Measurements from ENCODE around the gene ADAMTSL2. TPM values are rescaled to one million over a fixed set of nuclear protein-coding genes. Genes with fewer than 3 reads are reported as not detected.

The ADAMTSL2 gene
- total RNA-seq, 1 donor from 2014 or later, result not detected

- H3K4me1 Mint-ChIP-seq (ENCODE audit: low read depth), result no peaks in the 10 kb centered on the region
- intact Hi-C loops (cut with micrococcal nuclease), result no loop called here
- H3K9me3 Mint-ChIP-seq, result no peaks in the 10 kb centered on the region
- no peak overlapping the region for H3K4me3 Mint-ChIP-seq (ENCODE audit: low read depth)
- DNase-seq (ENCODE audit: low spot score), result no peak
- H3K27me3 Mint-ChIP-seq (ENCODE audit: low read depth), result peaks cover 3% of the 10 kb centered on the region
- H3K36me3 Mint-ChIP-seq (ENCODE audit: low read depth), result no peaks in the 10 kb centered on the region
- H3K27ac Mint-ChIP-seq, result no peak overlapping the region
Measured at GRCh38 chr9:133603135-133603927, 68.8 kb downstream of the ADAMTSL2 start.

GRCh38 chr9:133604214-133604613, 69.7 kb downstream of the ADAMTSL2 start:
- no peak for DNase-seq (ENCODE audit: low spot score)
- peaks cover 5% of the 10 kb centered on the region for H3K27me3 Mint-ChIP-seq (ENCODE audit: low read depth)
- intact Hi-C loops (cut with micrococcal nuclease), result no loop called here
- no peak overlapping the region for H3K4me3 Mint-ChIP-seq (ENCODE audit: low read depth)
- H3K4me1 Mint-ChIP-seq (ENCODE audit: low read depth), result no peaks in the 10 kb centered on the region
- no peaks in the 10 kb centered on the region for H3K9me3 Mint-ChIP-seq
- H3K36me3 Mint-ChIP-seq (ENCODE audit: low read depth), result no peaks in the 10 kb centered on the region
- no peak overlapping the region for H3K27ac Mint-ChIP-seq

- intact Hi-C loops (cut with micrococcal nuclease), result no loop called here
- Mint-ChIP-seq H3K27me3 (ENCODE audit: low read depth) (peaks cover 10% of the 10 kb centered on the region), H3K9me3 (no peaks in the 10 kb centered on the region), H3K36me3 (ENCODE audit: low read depth) (no peaks in the 10 kb centered on the region), H3K27ac (no peak overlapping the region), H3K4me1 (ENCODE audit: low read depth) (no peaks in the 10 kb centered on the region), H3K4me3 (ENCODE audit: low read depth) (no peak overlapping the region)
- no peak for DNase-seq (ENCODE audit: low spot score)
Measured at GRCh38 chr9:133604856-133605255, 70.4 kb downstream of the ADAMTSL2 start.

- DNase-seq (ENCODE audit: low spot score), result no peak
- no peak overlapping the region for H3K27ac Mint-ChIP-seq
- peaks cover 12% of the 10 kb centered on the region for H3K27me3 Mint-ChIP-seq (ENCODE audit: low read depth)
- H3K4me1 Mint-ChIP-seq (ENCODE audit: low read depth), result no peaks in the 10 kb centered on the region
- no peak overlapping the region for H3K4me3 Mint-ChIP-seq (ENCODE audit: low read depth)
- intact Hi-C loops (cut with micrococcal nuclease), result no loop called here
- H3K9me3 Mint-ChIP-seq, result no peaks in the 10 kb centered on the region
- no peaks in the 10 kb centered on the region for H3K36me3 Mint-ChIP-seq (ENCODE audit: low read depth)
Measured at GRCh38 chr9:133605446-133605845, 70.9 kb downstream of the ADAMTSL2 start.

GRCh38 chr9:133605856-133606707, 71.6 kb downstream of the ADAMTSL2 start:
- no peak for DNase-seq (ENCODE audit: low spot score)
- Mint-ChIP-seq H3K36me3 (ENCODE audit: low read depth) (no peaks in the 10 kb centered on the region), H3K27me3 (ENCODE audit: low read depth) (peaks cover 19% of the 10 kb centered on the region), H3K27ac (no peak overlapping the region), H3K4me1 (ENCODE audit: low read depth) (no peaks in the 10 kb centered on the region), H3K4me3 (ENCODE audit: low read depth) (no peak overlapping the region), H3K9me3 (no peaks in the 10 kb centered on the region)
- intact Hi-C loops (cut with micrococcal nuclease), result no loop called here

- H3K9me3 Mint-ChIP-seq, result no peaks in the 10 kb centered on the region
- no peak overlapping the region for H3K27ac Mint-ChIP-seq
- no peak for DNase-seq (ENCODE audit: low spot score)
- intact Hi-C loops (cut with micrococcal nuclease), result no loop called here
- H3K27me3 Mint-ChIP-seq (ENCODE audit: low read depth), result peaks cover 22% of the 10 kb centered on the region
- no peaks in the 10 kb centered on the region for H3K36me3 Mint-ChIP-seq (ENCODE audit: low read depth)
- no peak overlapping the region for H3K4me3 Mint-ChIP-seq (ENCODE audit: low read depth)
- no peaks in the 10 kb centered on the region for H3K4me1 Mint-ChIP-seq (ENCODE audit: low read depth)
Measured at GRCh38 chr9:133606708-133607025, 72.2 kb downstream of the ADAMTSL2 start.

GRCh38 chr9:133607381-133607780, 72.9 kb downstream of the ADAMTSL2 start:
- H3K27me3 Mint-ChIP-seq (ENCODE audit: low read depth), result peaks cover 24% of the 10 kb centered on the region
- intact Hi-C loops (cut with micrococcal nuclease), result no loop called here
- no peak for DNase-seq (ENCODE audit: low spot score)
- H3K27ac Mint-ChIP-seq, result no peak overlapping the region
- H3K4me1 Mint-ChIP-seq (ENCODE audit: low read depth), result no peaks in the 10 kb centered on the region
- H3K9me3 Mint-ChIP-seq, result no peaks in the 10 kb centered on the region
- no peak overlapping the region for H3K4me3 Mint-ChIP-seq (ENCODE audit: low read depth)
- no peaks in the 10 kb centered on the region for H3K36me3 Mint-ChIP-seq (ENCODE audit: low read depth)

GRCh38 chr9:133607976-133608375, 73.5 kb downstream of the ADAMTSL2 start:
- H3K4me3 Mint-ChIP-seq (ENCODE audit: low read depth), result no peak overlapping the region
- no peaks in the 10 kb centered on the region for H3K9me3 Mint-ChIP-seq
- H3K27me3 Mint-ChIP-seq (ENCODE audit: low read depth), result peaks cover 24% of the 10 kb centered on the region
- no peaks in the 10 kb centered on the region for H3K36me3 Mint-ChIP-seq (ENCODE audit: low read depth)
- no peak for DNase-seq (ENCODE audit: low spot score)
- no peaks in the 10 kb centered on the region for H3K4me1 Mint-ChIP-seq (ENCODE audit: low read depth)
- intact Hi-C loops (cut with micrococcal nuclease), result no loop called here
- H3K27ac Mint-ChIP-seq, result no peak overlapping the region

GRCh38 chr9:133608382-133608781, 73.9 kb downstream of the ADAMTSL2 start:
- Mint-ChIP-seq H3K27me3 (ENCODE audit: low read depth) (peaks cover 28% of the 10 kb centered on the region), H3K27ac (no peak overlapping the region), H3K36me3 (ENCODE audit: low read depth) (no peaks in the 10 kb centered on the region), H3K4me1 (ENCODE audit: low read depth) (no peaks in the 10 kb centered on the region), H3K4me3 (ENCODE audit: low read depth) (no peak overlapping the region), H3K9me3 (no peaks in the 10 kb centered on the region)
- no peak for DNase-seq (ENCODE audit: low spot score)
- intact Hi-C loops (cut with micrococcal nuclease), result no loop called here

GRCh38 chr9:133608889-133609288, 74.4 kb downstream of the ADAMTSL2 start:
- intact Hi-C loops (cut with micrococcal nuclease), result no loop called here
- H3K4me3 Mint-ChIP-seq (ENCODE audit: low read depth), result no peak overlapping the region

GRCh38 chr9:133609311-133610098, 75.0 kb downstream of the ADAMTSL2 start, which contains the start of gene FAM163B:
Gene FAM163B (minus strand): TSS chr9:133609389. CDS start chr9:133580223, 29,166 bp downstream.
- no peak within 1 kb of the TSS for H3K27ac Mint-ChIP-seq
- DNase-seq (ENCODE audit: low spot score), result peak; percentile 34
- peaks cover 28% of the 10 kb centered on the region for H3K27me3 Mint-ChIP-seq (ENCODE audit: low read depth)
- intact Hi-C loops (cut with micrococcal nuclease), result no loop called here
- H3K4me3 Mint-ChIP-seq (ENCODE audit: low read depth), result no peak within 1 kb of the TSS
- H3K4me1 Mint-ChIP-seq (ENCODE audit: low read depth), result no peaks in the 10 kb centered on the region
- no peaks in the 10 kb centered on the region for H3K9me3 Mint-ChIP-seq
- no peaks in the 10 kb centered on the region for H3K36me3 Mint-ChIP-seq (ENCODE audit: low read depth)

More at GRCh38 chr9:133608889-133609288, 74.4 kb downstream of the ADAMTSL2 start:
- H3K27ac Mint-ChIP-seq, result no peak overlapping the region
- no peaks in the 10 kb centered on the region for H3K9me3 Mint-ChIP-seq
- no peak for DNase-seq (ENCODE audit: low spot score)
- no peaks in the 10 kb centered on the region for H3K4me1 Mint-ChIP-seq (ENCODE audit: low read depth)
- peaks cover 28% of the 10 kb centered on the region for H3K27me3 Mint-ChIP-seq (ENCODE audit: low read depth)
- H3K36me3 Mint-ChIP-seq (ENCODE audit: low read depth), result no peaks in the 10 kb centered on the region

- H3K27ac Mint-ChIP-seq, result no peak overlapping the region
- no peak overlapping the region for H3K4me3 Mint-ChIP-seq (ENCODE audit: low read depth)
- intact Hi-C loops (cut with micrococcal nuclease), result no loop called here
- H3K27me3 Mint-ChIP-seq (ENCODE audit: low read depth), result peaks cover 28% of the 10 kb centered on the region
- no peaks in the 10 kb centered on the region for H3K4me1 Mint-ChIP-seq (ENCODE audit: low read depth)
- no peaks in the 10 kb centered on the region for H3K9me3 Mint-ChIP-seq
- DNase-seq (ENCODE audit: low spot score), result no peak
- H3K36me3 Mint-ChIP-seq (ENCODE audit: low read depth), result no peaks in the 10 kb centered on the region
Measured at GRCh38 chr9:133610845-133611244, 76.3 kb downstream of the ADAMTSL2 start.

Measured in activated T-helper 2 cell treated with anti-CD3 and anti-CD28 coated beads, Interferon-gamma antibody, Interleukin-2, Interleukin-4, amounts not matched to agents 10 μg/mL and 5 μg/mL and 100 μg/mL, durations not matched to agents 14 hours and 24 hours and 36 hours (primary cell).